HFFc6 (cell line): ENCODE data around the gene ADGRB3. TPM values are rescaled to one million over a fixed set of nuclear protein-coding genes. Genes with fewer than 3 reads are reported as not detected.

ENCODE experiments used
- DNase-seq: peaks from one replicate; pipeline ENCODE4 v3.0.0-alpha.2; 2018
- H3K27ac Mint-ChIP-seq: 2 replicates; pipeline ENCODE4 v1.8.0; 2020; ENCODE audit warnings: mild to moderate bottlenecking, mixed read lengths
- H3K27me3 Mint-ChIP-seq: 2 replicates; pipeline ENCODE4 v1.8.0; 2021; ENCODE audit warnings: mild to moderate bottlenecking, moderate library complexity, mixed read lengths; ENCODE audit not compliant: insufficient read depth
- H3K36me3 Mint-ChIP-seq: 2 replicates; pipeline ENCODE4 v1.8.0; 2021; ENCODE audit warnings: low read depth, mixed read lengths
- H3K4me1 Mint-ChIP-seq: 2 replicates; pipeline ENCODE4 v1.8.0; 2020; ENCODE audit warnings: low read depth, mixed read lengths
- H3K4me3 Mint-ChIP-seq: 2 replicates; pipeline ENCODE4 v1.8.0; 2020; ENCODE audit warnings: mild to moderate bottlenecking, moderate library complexity, mixed read lengths
- H3K9me3 Mint-ChIP-seq: 2 replicates; pipeline ENCODE4 v1.8.0; 2020; ENCODE audit warnings: mild to moderate bottlenecking, mixed read lengths
- CTCF ChIP-seq: fragments of 200-600 bp; sonication (generic); IDR thresholded peaks from 2 replicates; pipeline ENCODE4 v1.5.0; 2021; ENCODE audit warnings: antibody characterized with exemption, mild to moderate bottlenecking
- total RNA-seq, 6 experiments: library from RNA; stranded (reverse); fragmentation: NEBNext Ultra II Directional; extraction: Animal tissue kit (Norgen Biotek cat#: 25700); gene quantifications; 2 replicates in 1 of 6; 3 replicates in 5 of 6; pipeline ENCODE4 v1.2.3, GENCODE V29; 2021

The ADGRB3 gene
- total RNA-seq, 6 experiments from 2014 or later: 0.05 to 0.07 (median 0.05) TPM; not detected in 3

- H3K27ac Mint-ChIP-seq: no peak overlapping the region
- H3K4me3 Mint-ChIP-seq: no peak overlapping the region
- no peak for TF ChIP-seq CTCF
- H3K27me3 Mint-ChIP-seq: no peaks in the 10 kb centered on the region; the same call in 1 of the 2 replicates
- no peak for DNase-seq
- H3K4me1 Mint-ChIP-seq: no peaks in the 10 kb centered on the region
- H3K9me3 Mint-ChIP-seq: peaks cover 16% of the 10 kb centered on the region
- H3K36me3 Mint-ChIP-seq: no peaks in the 10 kb centered on the region
These were observed 803.0 kb downstream of the ADGRB3 start for GRCh38 chr6:69438113-69438512.
